Prostate gland (tissue), 2 donors: Measurements from ENCODE around the gene RILPL1. TPM values are rescaled to one million over a fixed set of nuclear protein-coding genes. Genes with fewer than 3 reads are reported as not detected.
"Not testable (repeated sequence)": the region's sequence is repeated elsewhere in the genome, so short reads cannot be mapped to it uniquely, and the experiment has no call there.

Source experiments
- DNase-seq: peaks from one replicate; pipeline ENCODE4 v3.0.0-alpha.2; 2019; ENCODE audit warnings: low spot score
- H3K27ac ChIP-seq, 2 donors: fragments of 200-600 bp; sonication (generic); 2 replicates each; pipeline ENCODE4 v1.5.1; 2017 to 2019
- H3K27me3 ChIP-seq: fragments of 200-600 bp; sonication (generic); replicated peaks from 2 replicates; pipeline ENCODE4 v1.5.1; 2019; ENCODE audit not compliant: insufficient read depth
- H3K36me3 ChIP-seq, 2 donors: fragments of 200-600 bp; sonication (generic); 1 replicate in 1 of 2; 2 replicates in 1 of 2; pipeline versions ENCODE4 v1.5.1 to v1.8.1; 2017 to 2019
- H3K4me1 ChIP-seq: fragments of 200-600 bp; sonication (generic); replicated peaks from 2 replicates; pipeline ENCODE4 v1.5.1; 2019
- H3K4me3 ChIP-seq, 2 donors: fragments of 200-600 bp; sonication (generic); 2 replicates each; pipeline ENCODE4 v1.5.1; 2017 to 2019
- H3K9me3 ChIP-seq: fragments of 200-600 bp; sonication (generic); 2 replicates; pipeline ENCODE4 v1.5.1; 2017
- POLR2A ChIP-seq: fragments of 450-650 bp; IDR thresholded peaks from one replicate; pipeline ENCODE4 v1.6.1; 2016; ENCODE audit warnings: antibody characterized with exemption, mild to moderate bottlenecking
- POLR2AphosphoS5 ChIP-seq: sonication (generic); formaldehyde crosslinking; IDR thresholded peaks from one replicate; pipeline ENCODE4 v1.6.1; 2017; ENCODE audit warnings: antibody characterized with exemption
- WGBS: methylation state at CpG from one replicate; pipeline ENCODE4 v1.1.5; 2018; 5-methylcytosine and 5-hydroxymethylcytosine counted together
- intact Hi-C: fragments of 100-400 bp; cut with DNase I; formaldehyde crosslinking; loops from one replicate; pipeline ENCODE4 v1.14.2; 2022
- total RNA-seq, 2 donors: library from RNA; depleted of rRNA; stranded (reverse); fragments of >200 nt; gene quantifications; one replicate each; pipeline ENCODE4 v1.1.0, GENCODE V29; 2016
- TF ChIP-seq, protein P1 (sequence below), 4 experiments: fragments of 200-600 bp in 2 of 4; fragments of 450-650 bp in 2 of 4; sonication (generic) in 2 of 4; IDR thresholded peaks; 1 replicate in 3 of 4; 2 replicates in 1 of 4; pipeline ENCODE4 v1.5.1; 2016 to 2019; ENCODE audit warnings: antibody characterized with exemption in 4 of 4, mild to moderate bottlenecking in 2 of 4, moderate library complexity in 2 of 4

RILPL1 gene
- total RNA-seq, 2 donors from 2014 or later: 8.6 to 25.7 TPM

DNA sequence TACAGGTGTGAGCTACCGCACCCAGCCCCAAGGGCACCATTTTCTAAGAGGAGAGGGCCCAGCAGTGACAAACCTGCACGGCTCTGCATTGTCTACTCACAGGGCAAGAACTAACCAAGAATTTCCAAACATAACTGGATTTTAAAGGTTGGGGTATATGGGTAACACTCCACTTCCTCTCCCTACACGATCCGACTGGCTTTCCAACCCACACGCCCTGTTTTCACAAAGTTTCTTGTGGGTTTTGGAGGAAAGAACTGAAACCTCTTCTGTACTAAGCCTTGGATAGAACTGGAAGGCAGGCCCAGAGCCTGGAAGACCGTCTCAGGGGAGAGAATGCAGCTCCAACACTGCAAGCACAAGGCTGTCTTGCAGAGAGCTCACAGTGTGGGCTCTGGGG, 50.6 kb downstream of the RILPL1 start:
- Histone ChIP-seq H3K4me1 (no peaks in the 10 kb centered on the region), H3K4me3 (no peak overlapping the region), H3K36me3 (no peaks in the 10 kb centered on the region), H3K27me3 (no peaks in the 10 kb centered on the region), H3K27ac (no peak overlapping the region), H3K9me3 (no peaks in the 10 kb centered on the region)
- WGBS: 79% methylated on average over 6 of the region's 6 CpGs
- TF ChIP-seq, protein P1, sequence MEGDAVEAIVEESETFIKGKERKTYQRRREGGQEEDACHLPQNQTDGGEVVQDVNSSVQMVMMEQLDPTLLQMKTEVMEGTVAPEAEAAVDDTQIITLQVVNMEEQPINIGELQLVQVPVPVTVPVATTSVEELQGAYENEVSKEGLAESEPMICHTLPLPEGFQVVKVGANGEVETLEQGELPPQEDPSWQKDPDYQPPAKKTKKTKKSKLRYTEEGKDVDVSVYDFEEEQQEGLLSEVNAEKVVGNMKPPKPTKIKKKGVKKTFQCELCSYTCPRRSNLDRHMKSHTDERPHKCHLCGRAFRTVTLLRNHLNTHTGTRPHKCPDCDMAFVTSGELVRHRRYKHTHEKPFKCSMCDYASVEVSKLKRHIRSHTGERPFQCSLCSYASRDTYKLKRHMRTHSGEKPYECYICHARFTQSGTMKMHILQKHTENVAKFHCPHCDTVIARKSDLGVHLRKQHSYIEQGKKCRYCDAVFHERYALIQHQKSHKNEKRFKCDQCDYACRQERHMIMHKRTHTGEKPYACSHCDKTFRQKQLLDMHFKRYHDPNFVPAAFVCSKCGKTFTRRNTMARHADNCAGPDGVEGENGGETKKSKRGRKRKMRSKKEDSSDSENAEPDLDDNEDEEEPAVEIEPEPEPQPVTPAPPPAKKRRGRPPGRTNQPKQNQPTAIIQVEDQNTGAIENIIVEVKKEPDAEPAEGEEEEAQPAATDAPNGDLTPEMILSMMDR (IDR thresholded peaks at IDR 0.05): no peak
- TF ChIP-seq POLR2A: no peak
- TF ChIP-seq POLR2AphosphoS5: no peak
- DNase-seq: no peak
- intact Hi-C loops: no loop called here

DNA sequence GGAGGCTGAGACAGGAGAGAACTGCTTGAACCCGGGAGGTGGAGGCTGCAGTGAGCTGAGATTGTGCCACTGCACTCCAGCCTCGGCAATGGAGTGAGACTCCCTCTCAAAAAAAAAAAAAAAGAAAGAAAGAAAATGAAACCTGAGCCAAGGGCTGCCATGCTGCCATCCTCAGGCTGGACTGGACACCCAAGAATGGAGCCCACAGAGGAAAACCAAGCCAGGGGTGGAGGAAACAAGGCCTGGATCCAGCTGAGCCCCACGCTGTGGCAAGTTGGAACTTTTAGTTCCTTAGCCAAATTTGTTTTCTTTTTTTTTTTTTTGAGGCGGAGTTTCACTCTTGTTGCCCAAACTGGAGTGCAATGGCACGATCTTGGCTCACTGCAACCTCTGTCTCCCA, 52.3 kb downstream of the RILPL1 start:
- H3K27me3 ChIP-seq, H3K9me3 ChIP-seq, intact Hi-C loops, DNase-seq, H3K4me1 ChIP-seq, H3K4me3 ChIP-seq, H3K36me3 ChIP-seq, H3K27ac ChIP-seq: not testable (repeated sequence)
- 86% methylated on average over 5 of the region's 5 CpGs for WGBS

DNA sequence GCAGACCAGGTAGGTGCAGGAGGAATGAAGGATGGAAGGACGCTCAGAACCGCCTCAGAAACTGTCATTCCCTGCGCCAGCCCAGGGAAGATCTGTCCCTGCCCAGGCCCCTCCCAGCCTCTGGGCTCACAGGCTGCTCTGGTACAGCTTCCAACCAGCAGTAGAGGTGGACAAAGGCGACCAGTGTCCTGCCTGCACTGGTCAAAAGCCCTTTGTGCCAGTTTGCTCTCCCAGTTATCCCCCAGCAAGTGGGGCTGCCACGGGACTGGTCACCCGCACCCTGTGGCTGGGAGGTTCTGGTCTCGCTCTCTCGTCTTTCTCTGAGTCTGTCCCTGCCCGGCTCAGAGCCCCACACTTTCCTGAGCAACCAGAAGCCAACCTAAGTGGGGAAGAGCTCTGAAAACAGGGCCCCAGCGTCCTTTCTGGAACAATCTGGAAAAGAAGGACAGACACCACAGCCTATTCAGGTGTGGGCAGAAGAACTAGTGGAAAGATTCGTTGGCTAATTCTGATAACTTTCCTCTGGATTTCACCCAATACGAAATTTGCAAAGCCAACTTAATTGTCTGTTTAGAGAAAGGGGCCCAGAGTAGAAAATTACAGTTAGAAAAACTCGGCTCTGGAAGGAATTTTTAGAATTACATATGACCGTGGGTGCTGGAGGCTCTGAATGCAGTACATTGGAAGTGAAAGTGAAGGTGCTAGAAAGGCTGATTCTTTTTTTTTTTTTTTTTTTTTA, 53.9 kb downstream of the RILPL1 start:
- Histone ChIP-seq H3K9me3 (no peaks in the 10 kb centered on the region), H3K4me3 (no peak overlapping the region), H3K4me1 (no peaks in the 10 kb centered on the region), H3K36me3 (no peaks in the 10 kb centered on the region), H3K27me3 (no peaks in the 10 kb centered on the region), H3K27ac (peak overlapping the region; percentile 31 to 40)
- 78% methylated on average over 14 of the region's 14 CpGs for WGBS
- TF ChIP-seq POLR2AphosphoS5 (no peak), POLR2A (no peak)
- TF ChIP-seq, protein P1 (IDR thresholded peaks at IDR 0.05): no peak
- DNase-seq: no peak
- intact Hi-C loops: no loop called here

DNA sequence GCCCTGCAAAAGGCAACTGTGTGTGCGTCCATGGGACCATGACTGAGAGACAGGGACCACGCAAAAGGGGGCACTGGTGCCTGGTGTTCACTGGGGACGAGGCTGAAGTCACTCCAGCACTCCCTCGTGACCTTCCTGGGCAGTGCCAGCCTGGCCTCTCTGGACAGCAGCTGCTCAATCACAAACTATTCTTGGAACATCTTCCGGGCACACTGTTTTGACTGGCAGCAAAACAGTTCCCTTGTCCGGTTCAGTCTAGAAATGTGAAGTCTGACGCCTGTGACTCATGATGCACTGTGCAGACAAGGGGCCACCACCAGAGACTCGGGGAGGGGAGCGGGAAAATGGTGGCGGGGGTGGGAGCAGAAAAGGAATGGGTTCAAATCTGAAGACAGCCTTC, 54.8 kb downstream of the RILPL1 start:
- intact Hi-C loops: no loop called here
- no peaks in the 10 kb centered on the region for H3K9me3 ChIP-seq
- H3K27ac ChIP-seq: peak overlapping the region in 1 of 2 donors; percentile 31

DNA sequence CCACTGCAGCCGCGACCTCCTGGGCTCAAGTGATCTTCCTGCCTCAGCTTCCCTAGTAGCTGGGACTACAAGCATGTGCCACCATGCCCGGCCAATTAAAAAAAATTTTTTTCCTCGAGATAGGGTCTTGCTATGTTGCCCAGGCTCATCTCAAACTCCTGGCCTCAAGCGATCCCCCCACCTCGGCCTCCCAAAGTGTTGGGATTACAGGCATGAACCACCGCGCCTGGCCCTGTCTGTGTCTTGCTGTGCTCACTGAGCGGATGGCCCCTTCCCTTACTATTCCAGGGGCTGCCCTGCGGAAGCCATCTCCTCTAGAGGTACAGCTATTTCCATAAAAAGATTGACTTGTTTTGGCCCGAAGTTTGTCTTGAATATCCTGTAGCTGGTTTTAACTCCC, 55.5 kb downstream of the RILPL1 start:
- Histone ChIP-seq H3K9me3 (no peaks in the 10 kb centered on the region), H3K4me1 (no peaks in the 10 kb centered on the region), H3K4me3 (no peak overlapping the region), H3K27me3 (no peaks in the 10 kb centered on the region), H3K27ac (no peak overlapping the region), H3K36me3 (no peaks in the 10 kb centered on the region)
- TF ChIP-seq POLR2AphosphoS5 (no peak), POLR2A (no peak)
- TF ChIP-seq, protein P1 (IDR thresholded peaks at IDR 0.05): no peak
- no peak for DNase-seq
- intact Hi-C loops: no loop called here
- WGBS: 90% methylated on average over 11 of the region's 11 CpGs

More for the DNA sequence above, 54.8 kb downstream of the RILPL1 start:
- TF ChIP-seq, protein P1 (IDR thresholded peaks at IDR 0.05): no peak
- TF ChIP-seq POLR2A (no peak), POLR2AphosphoS5 (no peak)
- H3K36me3 ChIP-seq: no peaks in the 10 kb centered on the region
- H3K27me3 ChIP-seq: no peaks in the 10 kb centered on the region
- no peak overlapping the region for H3K4me3 ChIP-seq
- WGBS: 73% methylated on average over 10 of the region's 10 CpGs
- no peak for DNase-seq
- H3K4me1 ChIP-seq: no peaks in the 10 kb centered on the region
